Measurements from ENCODE around the gene BNIP3.
"Not testable (repeated sequence)": the region's sequence is repeated elsewhere in the genome, so short reads cannot be mapped to it uniquely, and the experiment has no call there.

Gene BNIP3

DNA sequence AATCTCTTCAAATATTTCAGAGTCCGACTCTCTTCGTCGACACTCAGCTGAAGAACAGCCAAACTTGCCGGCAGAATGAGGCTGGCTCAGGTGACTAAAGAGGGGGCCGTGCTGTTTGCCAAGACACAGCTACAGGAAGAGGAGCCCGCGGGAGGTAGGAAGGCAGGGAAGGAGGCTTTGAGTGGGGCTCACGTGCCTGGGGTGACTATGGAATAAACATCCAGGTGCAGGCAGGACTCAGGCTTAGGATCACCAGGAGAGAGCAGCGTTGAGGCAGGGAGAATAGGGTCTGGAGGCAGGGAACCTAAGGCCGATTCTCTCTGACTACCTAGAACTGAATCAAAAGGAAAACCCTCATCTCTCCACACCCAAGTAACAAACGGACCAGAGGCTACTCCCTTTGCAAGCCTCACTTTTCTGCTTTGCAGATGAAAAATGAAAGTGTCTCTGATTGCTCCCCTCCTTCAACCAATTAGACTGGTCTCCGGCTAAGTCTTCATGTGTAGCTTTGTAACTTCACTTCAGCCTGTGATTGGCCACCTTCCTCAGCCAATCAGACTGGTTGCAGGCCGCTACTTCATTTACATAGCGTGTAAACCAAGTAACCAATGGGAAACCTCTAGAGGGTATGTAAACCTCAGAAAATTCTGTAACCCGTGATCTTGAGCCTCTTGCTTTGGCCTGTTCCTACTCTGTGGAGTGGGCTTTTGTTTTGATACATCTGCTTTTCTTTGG, 19.7 kb upstream of the BNIP3 start:
- no peak for DNase-seq (ENCODE audit: low read depth in 3 of 3)

DNA sequence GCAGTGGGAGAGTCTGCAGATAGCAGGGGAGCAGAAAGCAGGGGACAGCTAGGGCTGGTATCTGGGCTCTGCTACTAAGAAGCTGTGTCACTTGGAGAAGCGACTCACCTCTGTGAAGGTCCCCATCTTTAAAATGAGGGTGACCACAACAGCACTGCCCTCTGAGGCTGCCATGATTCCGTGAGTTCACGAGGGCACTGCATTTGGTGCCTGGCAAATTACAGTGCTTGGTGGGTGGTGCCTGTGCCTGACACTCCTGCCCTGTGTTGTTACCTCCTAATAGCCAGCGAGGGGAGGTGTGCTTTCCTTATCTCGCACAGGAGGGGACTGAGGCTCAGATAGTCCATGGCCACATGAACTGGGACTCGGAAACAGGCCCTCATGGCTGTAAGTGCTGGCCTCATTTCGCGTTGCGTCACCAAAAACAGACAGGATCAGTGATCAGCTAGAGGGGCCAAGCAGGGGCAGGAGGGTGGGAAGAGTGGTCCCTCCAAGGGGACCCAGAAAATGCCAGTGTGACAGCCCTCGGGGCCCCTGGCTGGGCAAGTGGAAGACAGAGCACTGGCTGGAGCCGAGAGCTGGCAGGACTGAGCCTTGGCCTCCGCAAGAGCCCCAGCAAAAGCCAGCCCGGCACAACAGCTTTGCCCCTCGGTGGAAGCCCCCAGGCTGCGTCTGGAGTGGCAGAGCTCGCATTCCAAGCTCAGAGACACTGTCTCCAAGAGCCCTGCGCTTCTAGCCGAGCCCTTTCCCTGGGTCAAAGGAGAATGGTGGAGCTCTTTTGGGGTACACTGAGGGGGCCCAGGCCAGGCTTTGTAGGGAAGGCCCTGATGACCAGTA, 17.3 kb upstream of the BNIP3 start:
- DNase-seq (ENCODE audit: low read depth in 3 of 3), result no peak

DNA sequence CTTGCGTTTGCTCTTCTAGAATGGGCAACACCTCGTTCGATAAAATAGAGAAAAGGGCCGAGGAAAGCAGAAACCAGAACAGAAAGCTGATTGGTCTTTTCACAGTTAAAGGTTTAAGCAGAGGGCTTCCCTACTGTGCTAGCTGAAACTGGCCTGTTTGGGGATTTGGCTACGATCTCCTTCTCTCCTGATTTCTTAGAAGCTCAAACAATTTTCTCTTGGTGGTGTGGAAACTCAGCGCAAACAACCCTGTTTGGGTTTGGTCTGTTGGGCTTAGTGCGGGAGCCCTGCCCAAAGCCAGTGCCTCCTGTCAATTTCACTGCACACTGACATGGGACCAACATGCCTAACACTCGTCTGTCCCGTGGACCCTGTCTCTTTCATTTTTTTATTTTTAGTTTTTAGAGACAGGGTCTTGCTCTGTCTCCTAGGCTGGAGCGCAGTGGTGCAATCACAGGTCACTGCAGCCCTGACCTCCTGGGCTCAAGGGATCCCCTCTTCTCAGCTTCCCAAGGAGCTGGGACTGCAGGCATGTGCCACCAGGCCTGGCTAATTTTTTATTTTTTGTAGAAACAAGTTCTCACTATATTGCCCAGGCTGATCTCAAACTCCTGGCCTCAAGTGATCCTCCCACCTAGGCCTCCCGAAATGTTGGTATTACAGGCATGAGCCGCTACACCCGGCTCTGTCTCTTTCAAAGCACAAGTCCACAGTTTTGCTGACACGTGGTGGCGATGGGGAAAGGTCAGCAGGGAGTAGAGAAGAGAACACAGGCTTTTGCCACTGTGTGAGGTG, 16.5 kb upstream of the BNIP3 start:
- no peak for DNase-seq (ENCODE audit: low read depth in 3 of 3)

DNA sequence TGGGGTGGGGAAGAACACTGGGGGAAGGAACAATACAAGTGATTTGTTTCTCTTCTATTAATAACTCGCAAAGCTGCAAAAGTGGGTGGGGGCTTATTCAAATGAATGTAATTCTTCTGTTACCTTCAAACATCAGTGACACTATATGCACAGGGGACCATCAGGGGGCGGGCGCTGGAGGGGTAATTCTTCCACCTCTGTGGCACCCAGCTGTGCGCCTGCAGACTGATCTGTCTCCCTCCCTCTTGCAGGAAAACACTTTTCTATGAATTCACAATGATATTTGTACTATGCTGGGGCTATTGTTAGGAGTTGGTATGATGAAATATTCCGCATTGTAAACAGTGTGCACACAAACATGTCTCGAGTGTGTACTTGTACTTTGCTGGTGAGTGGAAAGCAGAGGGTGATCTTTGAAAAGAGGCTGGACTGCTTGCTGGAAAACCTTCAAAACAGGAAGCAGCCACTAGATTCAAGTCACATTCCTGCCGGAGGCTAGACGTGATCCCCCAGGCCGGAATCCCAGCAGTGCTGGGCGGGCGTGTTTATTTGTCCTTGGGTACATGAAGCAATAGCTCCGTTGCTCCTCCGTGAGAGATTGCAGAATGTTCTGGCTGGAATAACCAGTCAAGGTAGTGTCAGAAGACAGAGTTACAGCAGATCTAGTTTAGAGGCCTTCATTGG, 15.8 kb upstream of the BNIP3 start:
- DNase-seq (ENCODE audit: low read depth in 3 of 3), result no peak

DNA sequence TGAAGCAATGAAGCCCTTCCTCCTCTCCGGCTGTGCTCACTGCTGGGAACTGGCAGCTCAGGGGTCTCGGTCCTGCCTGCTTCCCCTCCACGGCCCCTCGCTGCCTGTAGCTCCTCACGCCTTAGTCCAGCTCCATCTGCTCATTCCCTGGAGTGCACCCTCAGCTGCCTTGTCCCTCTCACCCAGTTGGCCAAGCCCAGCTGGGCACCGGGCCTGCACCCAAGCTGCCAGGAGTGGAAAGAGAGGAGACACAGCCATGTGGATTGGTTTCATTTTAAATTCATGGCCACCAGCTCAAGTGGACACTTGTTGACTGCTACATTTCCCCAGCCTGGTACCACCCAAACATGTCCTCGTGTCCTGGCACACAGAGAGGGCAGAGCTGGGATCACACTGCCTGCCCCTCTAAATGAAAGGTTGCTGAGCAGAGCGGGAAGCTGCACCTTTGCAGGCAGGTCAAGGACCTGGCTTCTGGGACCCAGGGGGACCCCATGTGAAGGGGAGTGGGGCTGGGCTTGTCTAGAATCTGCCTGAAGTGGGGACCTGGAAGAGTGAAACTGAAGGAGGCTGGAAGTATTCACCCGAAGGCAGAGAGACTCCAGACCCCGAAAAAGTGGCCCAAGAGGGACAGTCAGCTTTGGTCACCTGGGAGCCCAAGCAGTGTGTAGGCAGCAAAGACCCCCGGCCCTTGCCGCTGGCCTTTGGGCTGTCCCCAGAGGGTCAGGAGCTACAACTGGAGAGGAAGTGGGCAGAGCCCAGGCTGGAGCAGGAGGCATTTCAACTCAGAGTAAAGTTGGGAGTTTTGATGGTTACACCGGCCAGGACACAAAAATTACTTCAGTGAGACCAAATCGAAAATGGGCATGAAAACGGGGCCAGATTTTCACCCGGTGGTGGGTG, 15.0 kb upstream of the BNIP3 start:
- DNase-seq (ENCODE audit: low read depth in 3 of 3), result no peak

DNA sequence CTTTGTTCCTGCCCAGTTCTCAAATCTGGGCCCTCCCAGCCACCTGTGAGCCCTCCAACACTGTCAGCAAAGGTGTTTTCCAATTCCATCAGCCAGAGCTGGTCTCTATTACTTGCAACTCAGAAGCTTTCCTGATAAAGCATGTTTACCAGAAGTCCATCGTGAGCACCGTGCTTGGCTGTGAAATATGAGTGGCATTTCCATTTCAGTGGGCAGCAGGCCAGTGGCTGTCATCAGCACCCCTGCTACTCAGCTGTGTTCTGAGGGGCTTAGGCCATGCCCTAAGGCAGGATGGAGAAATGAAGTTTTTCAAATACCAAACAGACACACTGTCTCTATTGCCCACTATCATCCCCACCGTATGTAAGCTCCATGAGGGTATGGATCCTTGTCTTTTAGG, 12.7 kb upstream of the BNIP3 start:
- no peak for DNase-seq (ENCODE audit: low read depth in 3 of 3)

DNA sequence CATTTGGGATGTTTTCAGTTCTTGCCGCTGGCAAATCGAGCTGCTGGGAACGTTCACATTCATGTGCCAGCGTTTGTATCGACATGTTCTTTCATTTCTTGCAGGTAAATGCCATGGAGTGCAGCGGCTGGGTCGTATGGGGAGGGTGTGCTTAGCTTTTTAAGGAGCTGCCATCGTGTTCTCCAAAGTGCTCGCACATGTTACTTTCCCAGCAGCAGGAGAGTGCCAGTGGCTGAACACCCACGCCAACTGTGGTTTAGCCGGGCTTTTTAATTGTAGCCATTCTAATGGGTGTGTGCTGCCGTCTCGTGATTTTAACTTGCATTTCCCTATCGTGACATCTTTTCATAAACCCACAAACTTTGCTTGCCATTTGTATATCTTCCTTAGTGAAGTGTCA, 11.6 kb upstream of the BNIP3 start:
- DNase-seq (ENCODE audit: low read depth in 3 of 3), result no peak

DNA sequence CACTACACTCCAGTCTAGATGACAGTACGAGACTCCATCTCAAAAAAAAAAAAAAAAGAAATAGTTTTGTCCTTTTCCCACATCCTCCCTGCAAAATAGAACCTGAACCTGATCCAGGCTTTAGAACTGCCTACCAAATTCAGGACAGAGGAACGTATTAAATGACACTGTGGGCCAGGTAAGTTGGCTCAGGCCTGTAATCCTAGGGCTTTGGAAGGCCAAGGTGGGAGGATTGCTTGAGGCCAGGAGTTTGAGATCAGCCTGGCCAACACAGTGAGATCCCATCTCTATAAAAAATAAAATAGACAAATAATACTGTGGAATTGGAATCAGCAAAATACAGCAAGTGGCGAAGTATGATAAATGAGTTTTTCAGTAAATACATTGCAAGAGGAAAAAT, 10.0 kb upstream of the BNIP3 start:
- DNase-seq (ENCODE audit: low read depth in 3 of 3), result no peak

DNA sequence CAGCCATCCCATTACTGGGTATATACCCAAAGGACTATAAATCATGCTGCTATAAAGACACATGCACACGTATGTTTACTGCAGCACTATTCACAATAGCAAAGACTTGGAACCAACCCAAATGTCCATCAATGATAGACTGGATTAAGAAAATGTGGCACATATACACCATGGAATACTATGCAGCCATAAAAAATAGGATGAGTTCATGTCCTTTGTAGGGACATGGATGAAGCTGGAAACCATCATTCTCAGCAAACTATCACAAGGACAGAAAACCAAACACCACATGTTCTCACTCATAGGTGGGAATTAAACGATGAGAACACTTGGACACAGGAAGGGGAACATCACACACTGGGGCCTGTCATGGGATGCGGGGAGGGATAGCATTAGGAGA, 6.1 kb upstream of the BNIP3 start:
- not testable (repeated sequence) for DNase-seq (ENCODE audit: low read depth in 3 of 3)

DNA sequence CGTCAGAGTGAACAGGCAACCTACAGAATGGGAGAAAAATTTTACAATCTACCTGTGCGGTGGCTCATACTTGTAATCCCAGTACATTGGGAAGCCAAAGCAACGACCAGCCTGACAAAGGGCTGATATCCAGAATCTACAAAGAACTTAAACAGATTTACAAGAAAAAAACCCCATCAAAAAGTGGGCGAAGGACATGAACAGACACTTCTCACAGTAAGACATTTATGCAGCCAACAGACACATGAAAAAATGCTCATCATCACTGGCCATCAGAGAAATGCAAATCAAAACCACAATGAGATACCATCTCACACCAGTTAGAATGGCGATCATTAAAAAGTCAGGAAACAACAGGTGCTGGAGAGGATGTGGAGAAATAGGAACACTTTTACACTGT, 5.6 kb upstream of the BNIP3 start:
- DNase-seq (ENCODE audit: low read depth in 3 of 3), result not testable (repeated sequence)

DNA sequence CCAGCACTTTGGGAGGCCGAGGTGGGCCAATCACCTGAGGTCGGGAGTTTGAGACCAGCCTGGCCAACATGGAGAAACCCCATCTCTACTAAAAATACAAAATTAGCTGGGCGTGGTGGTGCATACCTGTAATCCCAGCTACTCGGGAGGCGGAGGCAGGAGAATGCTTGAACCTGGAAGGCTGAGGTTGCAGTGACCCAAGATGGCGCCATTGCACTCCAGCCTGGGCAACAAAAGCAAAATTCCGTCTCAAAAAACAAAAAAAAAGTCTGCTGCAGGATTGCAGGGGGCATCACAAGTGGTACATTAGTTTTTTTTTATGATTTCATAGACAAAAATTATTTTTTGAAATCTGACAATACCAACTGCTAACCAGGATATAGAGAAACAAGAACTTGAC, 5.1 kb upstream of the BNIP3 start:
- DNase-seq (ENCODE audit: low read depth in 3 of 3), result not testable (repeated sequence)

DNA sequence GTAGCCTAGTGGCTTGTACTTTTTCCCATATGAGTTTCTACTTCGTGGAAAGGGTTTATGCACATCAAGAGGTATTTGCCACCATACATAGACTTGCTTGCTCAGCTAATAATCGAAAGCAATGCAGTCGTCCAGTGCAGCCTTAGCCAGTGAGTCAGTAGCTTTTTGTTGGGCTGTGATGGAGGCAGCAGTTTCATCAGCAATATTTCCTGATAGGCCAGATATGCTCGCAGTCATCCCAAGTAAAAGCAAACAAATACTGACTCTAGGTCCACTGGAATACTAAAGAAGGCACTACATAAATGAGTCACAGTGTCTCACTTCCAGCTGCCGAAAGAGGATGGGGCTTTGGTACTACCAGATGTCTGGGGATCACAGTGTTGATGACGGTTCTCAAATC, 2.1 kb upstream of the BNIP3 start:
- no peak for DNase-seq (ENCODE audit: low read depth in 3 of 3)

DNA sequence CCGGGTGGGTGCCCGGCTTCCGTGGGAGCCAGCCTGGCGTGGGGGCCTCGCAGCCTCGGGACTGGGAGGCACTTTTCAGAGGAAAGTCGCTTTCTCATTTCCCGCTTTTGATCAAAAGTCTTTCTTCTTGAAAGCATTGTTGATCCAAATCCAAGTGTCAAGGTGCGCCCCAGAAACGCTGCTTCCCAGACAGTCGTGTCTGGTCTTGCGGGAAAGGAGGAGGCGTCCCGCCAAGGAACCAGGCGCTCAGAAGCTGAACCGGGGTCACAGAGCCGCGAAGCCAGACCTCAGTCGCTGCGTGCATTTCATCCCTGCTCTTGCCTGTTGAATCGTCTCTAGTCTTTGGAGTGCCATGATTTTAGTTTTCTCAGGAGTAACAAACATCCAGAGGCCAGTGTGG, 1.1 kb upstream of the BNIP3 start:
- DNase-seq (ENCODE audit: low read depth in 3 of 3), result no peak

DNA sequence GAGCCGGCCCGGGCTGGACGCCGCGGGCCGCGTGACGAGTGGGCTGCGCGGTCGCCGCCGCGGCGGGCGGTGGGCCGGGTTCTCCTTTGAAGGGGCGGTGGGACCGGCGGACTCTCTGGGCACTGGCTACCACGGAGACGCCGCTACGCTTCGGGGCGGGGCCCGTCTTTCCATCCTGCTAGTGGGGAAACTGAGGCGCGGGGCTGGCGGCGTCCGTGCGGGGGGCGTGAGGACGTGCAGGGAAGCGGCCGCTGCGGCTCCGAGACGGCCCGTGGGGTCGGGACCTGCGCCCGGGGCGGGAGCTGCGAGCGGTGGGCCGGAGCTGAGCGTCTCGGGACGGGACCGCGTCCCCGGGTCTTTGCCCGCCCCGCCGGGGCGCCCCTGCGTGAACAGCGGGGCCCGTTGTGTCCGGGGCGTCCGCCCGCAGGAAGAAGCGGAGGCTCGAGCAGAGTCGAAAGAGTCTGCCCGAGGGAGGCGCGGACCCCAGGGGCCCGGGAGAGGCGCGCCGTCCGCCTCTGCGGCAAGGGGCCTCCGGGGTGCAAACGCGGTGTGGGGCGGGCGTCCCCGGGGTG, 548 bp upstream of the BNIP3 start:
- DNase-seq (ENCODE audit: low read depth in 3 of 3), result no peak

DNA sequence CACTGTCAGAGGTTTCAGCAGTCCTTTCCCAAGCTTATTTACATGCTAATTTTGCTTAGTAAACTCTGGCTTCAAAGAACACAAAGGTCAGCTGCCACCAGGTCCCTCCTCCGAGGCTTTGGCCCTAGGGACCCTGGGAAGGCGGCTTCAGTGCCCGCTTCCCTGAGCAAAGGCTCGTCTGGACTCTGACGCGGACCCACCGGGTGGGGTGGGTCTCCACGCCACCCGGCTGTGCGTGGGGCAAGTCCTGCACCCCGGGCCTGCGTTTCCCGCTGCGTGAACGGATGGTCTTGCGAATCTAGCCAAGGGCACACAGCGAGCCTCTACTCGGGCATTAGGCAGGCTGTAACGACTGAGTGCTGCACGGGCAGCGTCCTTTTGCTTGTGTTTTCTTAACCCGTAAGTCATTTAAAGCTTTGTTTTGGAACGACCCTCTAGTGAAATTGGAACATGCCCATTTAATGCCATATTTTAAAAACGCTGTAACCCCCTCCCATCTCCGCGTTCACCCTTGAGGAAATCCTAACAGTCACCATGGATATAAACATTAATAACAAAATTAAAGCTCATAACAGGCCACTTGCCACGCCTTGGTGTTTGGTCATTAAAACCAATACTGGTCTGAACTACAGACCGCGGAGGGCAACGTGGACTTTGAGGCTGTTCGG, 828 bp downstream of the BNIP3 start:
- no peak for DNase-seq (ENCODE audit: low read depth in 3 of 3)

DNA sequence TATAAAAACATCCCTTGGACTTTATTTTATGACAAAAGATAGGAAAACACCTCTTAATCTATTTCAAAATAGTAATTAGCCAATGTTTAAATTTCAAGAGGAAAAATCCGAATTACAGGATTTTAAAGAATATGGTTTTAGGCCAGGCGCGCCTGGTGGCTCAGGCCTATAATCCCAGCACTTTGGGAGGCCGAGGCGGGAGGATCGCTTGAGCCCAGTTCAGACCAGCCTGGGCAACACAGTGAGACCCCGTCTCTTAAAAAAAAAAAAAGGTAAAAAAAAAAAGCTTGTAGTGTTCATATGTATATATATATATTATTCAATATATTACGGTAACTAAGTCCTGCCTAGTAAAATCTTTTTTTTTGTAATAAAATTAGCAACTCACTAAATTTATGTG, 1.4 kb downstream of the BNIP3 start:
- DNase-seq (ENCODE audit: low read depth in 3 of 3), result no peak

DNA sequence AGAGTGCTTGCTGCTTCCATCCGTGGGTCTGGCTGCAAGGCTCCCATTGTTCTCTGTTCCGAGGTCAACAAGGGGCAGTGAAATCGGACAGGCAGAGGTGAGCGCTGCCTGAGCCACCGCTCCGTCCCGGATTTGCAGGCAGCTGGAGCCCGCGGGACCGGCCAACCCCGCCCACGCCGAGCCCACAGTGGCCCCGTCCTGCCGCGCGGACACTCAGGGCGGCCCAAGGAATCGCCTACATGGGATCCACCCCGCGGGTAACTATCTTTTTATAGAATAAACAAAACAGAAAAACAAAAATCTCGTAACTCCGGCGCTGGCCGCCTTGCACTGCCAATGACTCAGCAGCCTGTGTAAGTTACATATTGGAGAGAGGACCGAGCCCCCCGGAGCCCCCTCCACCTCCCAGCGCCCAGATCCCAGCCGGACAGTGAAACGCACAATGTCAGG, 1.9 kb downstream of the BNIP3 start:
- DNase-seq (ENCODE audit: low read depth in 3 of 3), result no peak

DNA sequence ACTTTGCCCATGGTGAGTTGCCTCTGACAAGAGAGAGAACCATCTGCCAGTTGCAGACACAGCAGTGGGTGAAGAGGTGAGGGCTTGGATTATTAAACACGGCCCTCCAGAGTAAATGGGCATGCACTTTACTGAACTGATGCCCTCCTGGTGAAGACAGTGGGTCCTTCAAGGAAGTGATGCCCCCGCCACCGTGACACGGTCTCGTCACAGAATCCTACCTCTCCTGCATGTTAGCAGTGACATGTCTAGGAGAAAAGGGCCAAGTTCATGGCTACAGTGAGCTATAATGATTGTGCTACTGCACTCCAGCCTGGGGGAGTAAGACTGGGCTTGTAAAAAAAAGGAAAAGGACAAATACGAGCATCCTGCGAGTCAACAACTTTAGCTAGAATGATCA, 2.4 kb downstream of the BNIP3 start:
- no peak for DNase-seq (ENCODE audit: low read depth in 3 of 3)

DNA sequence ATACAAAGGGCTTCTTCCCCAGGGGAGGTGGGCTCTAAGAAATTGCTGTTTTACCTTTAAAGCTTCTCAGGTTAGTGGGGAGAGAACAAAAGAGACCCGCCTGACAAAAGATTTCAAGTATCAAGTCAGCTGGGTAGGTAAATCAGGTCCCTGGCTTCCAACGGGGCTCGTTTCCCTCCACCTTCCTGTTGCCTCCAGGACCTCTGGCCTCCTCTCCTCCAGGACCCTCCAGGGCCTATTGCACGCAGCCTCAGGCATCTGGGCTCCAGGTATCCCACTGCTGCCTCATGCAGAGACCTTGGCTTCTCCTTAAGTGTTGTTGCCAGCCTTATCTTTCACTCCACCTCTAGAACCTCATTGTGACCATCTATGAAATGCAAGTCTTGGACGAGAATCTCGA, 2.9 kb downstream of the BNIP3 start:
- DNase-seq (ENCODE audit: low read depth in 3 of 3), result no peak

DNA sequence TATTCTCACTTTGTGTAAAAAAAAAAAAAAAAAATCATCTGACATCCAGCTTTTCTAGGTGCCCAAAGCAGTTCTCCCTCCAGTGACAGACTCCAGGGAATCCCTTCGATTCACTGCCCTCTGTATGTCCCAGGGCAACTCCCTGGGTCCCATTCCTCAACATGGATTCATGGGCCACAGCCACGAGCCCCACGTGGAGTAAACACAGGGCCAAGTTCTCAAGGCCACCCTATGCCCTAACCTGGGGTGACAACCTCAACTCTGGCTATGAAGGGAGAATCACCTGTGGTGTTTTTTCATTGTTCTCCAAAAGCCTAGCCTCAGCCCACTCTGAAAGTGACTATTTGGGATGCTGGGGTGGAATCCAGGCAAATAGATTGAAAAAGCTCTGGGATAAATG, 3.4 kb downstream of the BNIP3 start:
- no peak for DNase-seq (ENCODE audit: low read depth in 3 of 3)
